ENCODE results near the gene C3orf33. TPM values are rescaled to one million over a fixed set of nuclear protein-coding genes. Genes with fewer than 3 reads are reported as not detected.
A peak's percentile ranks its signal among the peaks of the same experiment; 100 is the strongest.

C3orf33 gene
- total RNA-seq, 1 experiment from 2014 or later, result 5.1 TPM

DNA sequence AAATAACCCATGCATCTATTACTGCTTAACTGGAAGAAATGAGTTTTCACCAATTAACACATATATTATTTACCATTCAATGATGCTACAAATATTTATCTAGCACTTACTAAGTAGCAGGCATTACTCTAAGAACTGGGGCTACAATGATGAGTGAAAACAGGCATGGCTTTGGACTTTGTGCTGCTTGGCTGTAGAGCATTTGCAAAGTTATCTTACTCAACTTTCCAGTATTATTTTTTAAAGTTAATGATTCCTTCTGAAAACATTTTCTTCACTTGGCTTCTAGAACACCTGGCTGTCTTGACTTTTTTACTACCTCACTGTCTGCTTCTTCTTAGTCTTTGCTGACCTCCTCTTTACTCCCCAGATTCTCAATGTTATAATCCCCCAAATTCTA lies 1.8 kb downstream of the C3orf33 start:
- no peak for DNase-seq
- H3K27ac ChIP-seq (ENCODE audit: low read length), result no peak overlapping the region
- H3K4me3 ChIP-seq (ENCODE audit: low read length), result no peak overlapping the region
- H3K36me3 ChIP-seq (ENCODE audit: insufficient read depth, low read length), result peaks cover 8% of the 10 kb centered on the region; the same call in 1 of the 2 replicates
- H3K9ac ChIP-seq (ENCODE audit: low read length), result no peak overlapping the region
- no peaks in the 10 kb centered on the region for H4K20me1 ChIP-seq (ENCODE audit: insufficient read depth, low read depth, low read length)
- no peaks in the 10 kb centered on the region for H3K9me2 ChIP-seq (replicated peaks; ENCODE audit: insufficient read depth, low read length)
- no peaks in the 10 kb centered on the region for H3K27me3 ChIP-seq (ENCODE audit: low read length)
- no peaks in the 10 kb centered on the region for H3K9me3 ChIP-seq (ENCODE audit: low read length)
- peak overlapping the region; percentile 99 for H3K4me2 ChIP-seq (ENCODE audit: low read depth, low read length, poor library complexity, severe bottlenecking)
- H2AFZ ChIP-seq (ENCODE audit: low read length), result no peak overlapping the region
- H3K4me1 ChIP-seq (ENCODE audit: low read length), result peaks cover 15% of the 10 kb centered on the region
- H3K79me2 ChIP-seq (ENCODE audit: low read length), result peaks cover 4% of the 10 kb centered on the region; the same call in 1 of the 2 replicates

DNA sequence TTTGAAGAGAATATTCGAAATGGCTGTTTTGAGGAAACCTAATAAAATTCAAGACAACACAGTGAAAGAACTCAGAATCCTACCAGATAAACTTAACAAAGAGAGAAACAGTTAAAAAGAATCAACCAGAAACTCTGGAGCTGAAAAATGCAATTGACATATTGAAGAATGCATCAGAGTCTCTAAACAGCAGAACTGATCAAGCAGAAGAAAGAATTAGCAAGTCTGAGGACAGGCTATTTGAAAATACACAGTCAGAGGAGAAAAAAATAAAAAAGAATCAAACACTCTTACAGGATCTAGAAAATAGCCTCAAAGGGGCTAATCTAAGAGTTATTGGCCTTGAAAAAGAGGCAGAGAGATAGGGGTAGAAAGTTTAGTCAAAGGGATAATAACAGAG lies 13.5 kb downstream of the C3orf33 start:
- no peak overlapping the region for H3K4me2 ChIP-seq (ENCODE audit: low read depth, low read length, poor library complexity, severe bottlenecking)
- DNase-seq, result no peak
- H3K4me1 ChIP-seq (ENCODE audit: low read length), result peaks cover 4% of the 10 kb centered on the region
- no peak overlapping the region for H3K9ac ChIP-seq (ENCODE audit: low read length)
- H3K36me3 ChIP-seq (ENCODE audit: insufficient read depth, low read length), result peaks cover 26% of the 10 kb centered on the region
- H3K9me2 ChIP-seq (replicated peaks; ENCODE audit: insufficient read depth, low read length), result no peaks in the 10 kb centered on the region
- no peak overlapping the region for H3K27ac ChIP-seq (ENCODE audit: low read length)
- H4K20me1 ChIP-seq (ENCODE audit: insufficient read depth, low read depth, low read length), result no peaks in the 10 kb centered on the region
- peaks cover 34% of the 10 kb centered on the region for H3K79me2 ChIP-seq (ENCODE audit: low read length)
- H3K9me3 ChIP-seq (ENCODE audit: low read length), result peaks cover 3% of the 10 kb centered on the region; the same call in 1 of the 2 replicates
- no peak overlapping the region for H3K4me3 ChIP-seq (ENCODE audit: low read length)
- no peaks in the 10 kb centered on the region for H3K27me3 ChIP-seq (ENCODE audit: low read length)
- H2AFZ ChIP-seq (ENCODE audit: low read length), result no peak overlapping the region

DNA sequence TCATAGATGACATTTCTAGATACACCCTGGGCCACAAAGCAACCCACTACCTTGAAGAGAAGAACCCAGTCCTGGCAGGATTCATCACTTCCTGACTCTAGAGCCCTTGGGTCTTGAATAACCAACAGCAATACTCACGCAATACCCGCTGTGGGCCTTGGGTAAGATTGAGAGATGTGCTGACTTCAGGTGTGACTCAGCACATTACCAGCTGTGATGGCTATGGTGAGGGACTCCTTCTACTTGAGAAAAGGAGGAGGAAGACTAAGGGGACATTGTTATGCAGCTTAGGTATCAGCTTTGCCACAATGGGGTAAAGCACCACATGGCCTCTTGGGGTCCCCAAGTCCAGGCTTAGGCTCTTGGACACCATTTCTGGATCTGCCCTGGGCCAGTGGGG lies 14.9 kb downstream of the C3orf33 start:
- H3K4me2 ChIP-seq (ENCODE audit: low read depth, low read length, poor library complexity, severe bottlenecking), result no peak overlapping the region
- H4K20me1 ChIP-seq (ENCODE audit: insufficient read depth, low read depth, low read length), result no peaks in the 10 kb centered on the region
- H3K79me2 ChIP-seq (ENCODE audit: low read length), result peaks cover 21% of the 10 kb centered on the region
- no peak overlapping the region for H2AFZ ChIP-seq (ENCODE audit: low read length)
- H3K36me3 ChIP-seq (ENCODE audit: insufficient read depth, low read length), result peaks cover 16% of the 10 kb centered on the region
- H3K4me3 ChIP-seq (ENCODE audit: low read length), result no peak overlapping the region
- no peak overlapping the region for H3K9ac ChIP-seq (ENCODE audit: low read length)
- H3K9me3 ChIP-seq (ENCODE audit: low read length), result peaks cover 2% of the 10 kb centered on the region; the same call in 1 of the 2 replicates
- no peak for DNase-seq
- no peaks in the 10 kb centered on the region for H3K9me2 ChIP-seq (replicated peaks; ENCODE audit: insufficient read depth, low read length)
- no peaks in the 10 kb centered on the region for H3K27me3 ChIP-seq (ENCODE audit: low read length)
- H3K4me1 ChIP-seq (ENCODE audit: low read length), result peaks cover 4% of the 10 kb centered on the region
- no peak overlapping the region for H3K27ac ChIP-seq (ENCODE audit: low read length)

DNA sequence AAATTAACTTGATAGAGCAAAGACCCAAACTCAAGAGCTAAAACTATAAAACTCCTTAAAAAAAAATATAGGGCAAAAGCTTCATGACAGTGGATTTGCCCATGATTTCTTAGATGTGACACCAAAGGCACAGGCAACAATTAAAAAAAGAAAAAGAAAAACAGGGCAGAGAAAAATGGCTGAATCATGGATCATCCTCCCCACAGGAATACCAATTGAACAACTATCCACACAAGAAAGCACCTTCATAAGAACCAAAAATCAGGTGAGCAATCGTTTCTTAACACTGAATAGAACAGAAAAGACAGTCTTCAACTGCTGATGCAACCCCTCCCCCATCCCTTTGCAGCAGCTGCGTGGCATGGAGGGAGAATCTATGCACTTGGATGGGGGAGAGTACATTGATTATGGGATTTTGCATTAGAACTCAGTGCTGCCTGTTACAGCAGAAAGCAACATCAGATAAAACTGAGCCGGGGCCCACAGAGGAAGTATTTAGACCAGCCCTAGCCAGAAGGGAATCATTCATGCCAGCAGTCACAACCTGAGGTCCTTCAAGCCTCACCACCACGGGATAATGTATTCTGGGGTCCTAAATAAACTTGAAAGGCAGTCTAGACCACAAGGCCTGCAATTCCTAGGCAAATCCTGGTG lies 15.7 kb downstream of the C3orf33 start:
- no peaks in the 10 kb centered on the region for H3K27me3 ChIP-seq (ENCODE audit: low read length)
- peaks cover 10% of the 10 kb centered on the region for H3K4me1 ChIP-seq (ENCODE audit: low read length)
- no peak for DNase-seq
- H3K9me3 ChIP-seq (ENCODE audit: low read length), result no peaks in the 10 kb centered on the region
- H3K36me3 ChIP-seq (ENCODE audit: insufficient read depth, low read length), result peaks cover 16% of the 10 kb centered on the region
- no peaks in the 10 kb centered on the region for H4K20me1 ChIP-seq (ENCODE audit: insufficient read depth, low read depth, low read length)
- H3K9ac ChIP-seq (ENCODE audit: low read length), result no peak overlapping the region
- no peaks in the 10 kb centered on the region for H3K9me2 ChIP-seq (replicated peaks; ENCODE audit: insufficient read depth, low read length)
- no peak overlapping the region for H3K4me2 ChIP-seq (ENCODE audit: low read depth, low read length, poor library complexity, severe bottlenecking)
- no peak overlapping the region for H3K27ac ChIP-seq (ENCODE audit: low read length)
- H3K79me2 ChIP-seq (ENCODE audit: low read length), result peaks cover 24% of the 10 kb centered on the region
- no peak overlapping the region for H3K4me3 ChIP-seq (ENCODE audit: low read length)
- no peak overlapping the region for H2AFZ ChIP-seq (ENCODE audit: low read length)

DNA sequence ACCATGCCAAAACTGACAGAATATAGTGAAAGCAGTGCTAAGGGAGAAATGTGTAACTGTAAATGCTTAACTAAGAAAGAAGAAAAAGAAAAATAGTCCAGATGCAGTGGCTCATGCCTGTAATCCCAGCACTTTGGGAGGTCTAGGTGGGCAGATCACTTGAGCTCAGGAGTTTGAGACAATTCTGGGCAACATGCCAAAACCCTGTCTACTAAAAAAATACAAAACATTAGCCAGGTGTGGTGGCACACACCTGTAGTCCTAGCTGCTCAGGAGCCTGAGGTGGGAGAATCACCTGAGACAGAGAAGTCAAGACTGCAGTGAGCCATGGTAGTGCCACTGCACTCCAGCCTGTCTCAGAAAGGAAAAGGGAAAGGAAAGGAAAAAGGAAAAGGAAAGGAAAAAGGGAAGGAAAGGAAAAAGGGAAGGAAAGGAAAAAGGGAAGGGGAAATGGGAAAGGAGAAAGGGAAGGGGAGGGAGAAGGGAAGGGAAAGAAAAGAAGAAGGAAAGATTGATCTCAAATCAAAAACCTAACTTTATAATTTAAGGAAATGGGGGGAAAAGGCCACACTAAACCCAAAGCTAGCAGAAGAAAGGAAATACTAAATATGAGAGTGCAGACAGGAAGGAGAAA lies 20.3 kb downstream of the C3orf33 start:
- Histone ChIP-seq H3K27ac (ENCODE audit: low read length) (peak overlapping the region; percentile 3; the same call in 1 of the 2 replicates), H3K9me2 (replicated peaks; ENCODE audit: insufficient read depth, low read length) (no peaks in the 10 kb centered on the region), H3K4me3 (ENCODE audit: low read length) (no peak overlapping the region), H3K9me3 (ENCODE audit: low read length) (no peaks in the 10 kb centered on the region), H2AFZ (ENCODE audit: low read length) (no peak overlapping the region), H3K79me2 (ENCODE audit: low read length) (peaks cover 19% of the 10 kb centered on the region), H3K27me3 (ENCODE audit: low read length) (no peaks in the 10 kb centered on the region), H3K4me1 (ENCODE audit: low read length) (peaks cover 13% of the 10 kb centered on the region), H3K4me2 (ENCODE audit: low read depth, low read length, poor library complexity, severe bottlenecking) (no peak overlapping the region), H3K9ac (ENCODE audit: low read length) (no peak overlapping the region), H3K36me3 (ENCODE audit: insufficient read depth, low read length) (no peaks in the 10 kb centered on the region), H4K20me1 (ENCODE audit: insufficient read depth, low read depth, low read length) (no peaks in the 10 kb centered on the region)
- DNase-seq, result no peak

DNA sequence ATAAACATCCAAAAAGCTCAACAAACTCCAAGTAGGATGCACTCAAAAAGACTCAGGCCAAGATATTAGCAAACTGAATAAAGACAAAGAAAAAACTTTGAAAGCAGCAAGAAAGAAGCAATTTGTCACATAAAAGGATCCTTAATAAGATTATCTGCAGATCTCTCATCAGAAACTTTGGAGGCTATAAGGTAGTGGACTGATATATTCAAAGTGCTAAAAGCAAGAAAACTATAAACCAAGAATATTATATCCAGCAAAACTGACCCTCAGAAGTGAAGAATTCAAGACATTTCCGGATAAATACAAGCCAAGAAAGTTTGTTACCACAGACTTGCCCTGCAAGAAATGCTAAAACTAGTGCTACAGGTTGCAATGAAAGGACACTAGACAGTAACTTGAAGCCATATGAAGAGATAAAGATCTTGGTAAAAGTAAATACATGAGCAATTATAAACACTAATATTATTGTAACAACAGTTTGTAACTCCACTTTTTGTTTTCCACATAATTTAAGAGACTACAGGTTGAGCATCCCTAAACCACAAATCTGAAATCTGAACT lies 23.6 kb downstream of the C3orf33 start:
- Histone ChIP-seq H3K36me3 (ENCODE audit: insufficient read depth, low read length) (no peaks in the 10 kb centered on the region), H3K9me2 (replicated peaks; ENCODE audit: insufficient read depth, low read length) (no peaks in the 10 kb centered on the region), H3K27ac (ENCODE audit: low read length) (no peak overlapping the region), H3K4me3 (ENCODE audit: low read length) (no peak overlapping the region), H3K79me2 (ENCODE audit: low read length) (peaks cover 11% of the 10 kb centered on the region), H3K27me3 (ENCODE audit: low read length) (no peaks in the 10 kb centered on the region), H3K4me1 (ENCODE audit: low read length) (peaks cover 9% of the 10 kb centered on the region), H2AFZ (ENCODE audit: low read length) (no peak overlapping the region), H3K9me3 (ENCODE audit: low read length) (no peaks in the 10 kb centered on the region), H3K9ac (ENCODE audit: low read length) (no peak overlapping the region), H3K4me2 (ENCODE audit: low read depth, low read length, poor library complexity, severe bottlenecking) (no peak overlapping the region), H4K20me1 (ENCODE audit: insufficient read depth, low read depth, low read length) (no peaks in the 10 kb centered on the region)
- DNase-seq, result no peak

DNA sequence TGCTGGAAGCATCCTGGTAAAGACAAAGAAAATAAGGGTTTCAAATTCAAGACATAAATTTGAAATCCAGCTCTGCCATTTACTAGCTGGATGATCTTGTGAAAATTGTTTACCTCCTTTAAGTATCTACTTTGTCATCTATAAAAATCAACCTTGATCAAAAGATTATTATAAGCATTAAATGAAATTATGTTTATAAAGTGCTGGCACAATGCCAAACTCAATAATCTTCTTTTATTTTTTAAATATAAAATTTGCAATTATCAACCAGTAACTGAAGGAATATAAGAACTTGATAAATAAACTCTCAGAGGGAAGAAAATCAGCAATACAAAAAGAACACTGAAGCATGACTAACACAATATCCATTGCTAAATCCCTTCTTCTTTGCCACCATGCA lies 25.8 kb downstream of the C3orf33 start:
- peaks cover 2% of the 10 kb centered on the region for H3K4me1 ChIP-seq (ENCODE audit: low read length)
- H2AFZ ChIP-seq (ENCODE audit: low read length), result no peak overlapping the region
- H3K9me3 ChIP-seq (ENCODE audit: low read length), result no peaks in the 10 kb centered on the region
- no peak overlapping the region for H3K27ac ChIP-seq (ENCODE audit: low read length)
- H3K4me2 ChIP-seq (ENCODE audit: low read depth, low read length, poor library complexity, severe bottlenecking), result no peak overlapping the region
- no peaks in the 10 kb centered on the region for H3K9me2 ChIP-seq (replicated peaks; ENCODE audit: insufficient read depth, low read length)
- no peaks in the 10 kb centered on the region for H3K27me3 ChIP-seq (ENCODE audit: low read length)
- no peaks in the 10 kb centered on the region for H3K36me3 ChIP-seq (ENCODE audit: insufficient read depth, low read length)
- H4K20me1 ChIP-seq (ENCODE audit: insufficient read depth, low read depth, low read length), result no peaks in the 10 kb centered on the region
- no peak overlapping the region for H3K4me3 ChIP-seq (ENCODE audit: low read length)
- no peak for DNase-seq
- peaks cover 4% of the 10 kb centered on the region; the same call in 1 of the 2 replicates for H3K79me2 ChIP-seq (ENCODE audit: low read length)
- no peak overlapping the region for H3K9ac ChIP-seq (ENCODE audit: low read length)

DNA sequence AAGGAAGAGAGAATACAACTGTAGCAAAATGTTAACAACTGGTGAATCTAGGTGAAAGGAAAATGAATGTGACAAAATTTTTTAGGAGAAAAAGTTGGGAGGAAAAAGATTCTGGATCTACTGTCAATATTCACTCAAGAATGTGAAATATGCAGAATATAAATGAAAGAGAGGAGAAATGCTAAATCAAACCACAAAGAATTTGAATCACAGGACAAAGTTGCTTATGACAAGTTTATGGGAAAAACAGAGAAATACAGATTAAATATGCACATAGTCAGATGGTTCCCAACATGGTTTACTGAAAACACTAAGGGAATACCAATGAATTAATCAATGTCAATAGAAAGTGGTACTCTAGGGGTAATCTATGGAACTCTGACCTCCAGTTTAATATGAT lies 27.6 kb downstream of the C3orf33 start:
- H4K20me1 ChIP-seq (ENCODE audit: insufficient read depth, low read depth, low read length), result no peaks in the 10 kb centered on the region
- no peak overlapping the region for H3K27ac ChIP-seq (ENCODE audit: low read length)
- no peaks in the 10 kb centered on the region for H3K27me3 ChIP-seq (ENCODE audit: low read length)
- no peak overlapping the region for H3K9ac ChIP-seq (ENCODE audit: low read length)
- no peaks in the 10 kb centered on the region for H3K36me3 ChIP-seq (ENCODE audit: insufficient read depth, low read length)
- no peak overlapping the region for H2AFZ ChIP-seq (ENCODE audit: low read length)
- H3K9me2 ChIP-seq (replicated peaks; ENCODE audit: insufficient read depth, low read length), result no peaks in the 10 kb centered on the region
- H3K79me2 ChIP-seq (ENCODE audit: low read length), result no peaks in the 10 kb centered on the region
- no peak overlapping the region for H3K4me3 ChIP-seq (ENCODE audit: low read length)
- DNase-seq, result no peak
- no peak overlapping the region for H3K4me2 ChIP-seq (ENCODE audit: low read depth, low read length, poor library complexity, severe bottlenecking)
- H3K9me3 ChIP-seq (ENCODE audit: low read length), result no peaks in the 10 kb centered on the region
- no peaks in the 10 kb centered on the region for H3K4me1 ChIP-seq (ENCODE audit: low read length)

All from Karpas-422 (cell line).